ENCODE data around the gene ST8SIA4.
A peak's percentile ranks its signal among the peaks of the same experiment; 100 is the strongest.

ST8SIA4 gene

GRCh38 chr5:100903039-100903887, at the start of gene ST8SIA4:
Gene ST8SIA4, minus strand, starts transcription at chr5:100903282. Its CDS starts 327 bp downstream, at chr5:100902955.
- H3K9me3 ChIP-seq (ENCODE audit: insufficient read depth, low read depth, low read length) = no peaks in the 10 kb centered on the region
- no peak within 1 kb of the TSS for H3K27ac ChIP-seq (ENCODE audit: low read length)
- H3K9ac ChIP-seq (ENCODE audit: low read depth, low read length) = peak within 1 kb of the TSS; percentile 39; the same call in 1 of the 2 replicates
- no peaks in the 10 kb centered on the region for H3K36me3 ChIP-seq (ENCODE audit: insufficient read depth, low read depth, low read length)
- H3K4me1 ChIP-seq (ENCODE audit: insufficient read depth, low read length) = peaks cover 11% of the 10 kb centered on the region; the same call in 1 of the 2 replicates
- H3K4me3 ChIP-seq (ENCODE audit: low read length) = peak within 1 kb of the TSS; percentile 88
- H3K27me3 ChIP-seq (ENCODE audit: insufficient read depth, low read length) = peaks cover 67% of the 10 kb centered on the region

- H3K36me3 ChIP-seq (ENCODE audit: insufficient read depth, low read depth, low read length) = no peaks in the 10 kb centered on the region
- no peaks in the 10 kb centered on the region; the same call in 1 of the 2 replicates for H3K9me3 ChIP-seq (ENCODE audit: insufficient read depth, low read depth, low read length)
- H3K27me3 ChIP-seq (ENCODE audit: insufficient read depth, low read length) = no peaks in the 10 kb centered on the region
- H3K9ac ChIP-seq (ENCODE audit: low read depth, low read length) = no peak overlapping the region
- no peak overlapping the region for H3K4me3 ChIP-seq (ENCODE audit: low read length)
- H3K27ac ChIP-seq (ENCODE audit: low read length) = no peak overlapping the region
- no peaks in the 10 kb centered on the region for H3K4me1 ChIP-seq (ENCODE audit: insufficient read depth, low read length)
Observed at GRCh38 chr5:100950985-100951384, 47.9 kb upstream of the ST8SIA4 start.

GRCh38 chr5:100913298-100913697, 10.2 kb upstream of the ST8SIA4 start:
- no peak overlapping the region for H3K9ac ChIP-seq (ENCODE audit: low read depth, low read length)
- H3K4me3 ChIP-seq (ENCODE audit: low read length) = no peak overlapping the region
- H3K4me1 ChIP-seq (ENCODE audit: insufficient read depth, low read length) = no peaks in the 10 kb centered on the region
- H3K9me3 ChIP-seq (ENCODE audit: insufficient read depth, low read depth, low read length) = no peaks in the 10 kb centered on the region
- H3K27me3 ChIP-seq (ENCODE audit: insufficient read depth, low read length) = no peaks in the 10 kb centered on the region
- H3K27ac ChIP-seq (ENCODE audit: low read length) = no peak overlapping the region
- no peaks in the 10 kb centered on the region for H3K36me3 ChIP-seq (ENCODE audit: insufficient read depth, low read depth, low read length)

GRCh38 chr5:100909034-100909433, 6.0 kb upstream of the ST8SIA4 start:
- Histone ChIP-seq H3K9ac (ENCODE audit: low read depth, low read length) (no peak overlapping the region), H3K4me1 (ENCODE audit: insufficient read depth, low read length) (no peaks in the 10 kb centered on the region), H3K9me3 (ENCODE audit: insufficient read depth, low read depth, low read length) (no peaks in the 10 kb centered on the region), H3K4me3 (ENCODE audit: low read length) (no peak overlapping the region), H3K27me3 (ENCODE audit: insufficient read depth, low read length) (peaks cover 23% of the 10 kb centered on the region), H3K36me3 (ENCODE audit: insufficient read depth, low read depth, low read length) (no peaks in the 10 kb centered on the region), H3K27ac (ENCODE audit: low read length) (no peak overlapping the region)

- H3K9ac ChIP-seq (ENCODE audit: low read depth, low read length) = no peak overlapping the region
- no peaks in the 10 kb centered on the region for H3K9me3 ChIP-seq (ENCODE audit: insufficient read depth, low read depth, low read length)
- H3K27me3 ChIP-seq (ENCODE audit: insufficient read depth, low read length) = peaks cover 58% of the 10 kb centered on the region
- no peak overlapping the region for H3K4me3 ChIP-seq (ENCODE audit: low read length)
- no peak overlapping the region for H3K27ac ChIP-seq (ENCODE audit: low read length)
- H3K36me3 ChIP-seq (ENCODE audit: insufficient read depth, low read depth, low read length) = no peaks in the 10 kb centered on the region
- peaks cover 11% of the 10 kb centered on the region; the same call in 1 of the 2 replicates for H3K4me1 ChIP-seq (ENCODE audit: insufficient read depth, low read length)
Observed at GRCh38 chr5:100905259-100905914, 2.3 kb upstream of the ST8SIA4 start.

- Histone ChIP-seq H3K4me1 (ENCODE audit: insufficient read depth, low read length) (peaks cover 11% of the 10 kb centered on the region; the same call in 1 of the 2 replicates), H3K27me3 (ENCODE audit: insufficient read depth, low read length) (peaks cover 67% of the 10 kb centered on the region), H3K36me3 (ENCODE audit: insufficient read depth, low read depth, low read length) (no peaks in the 10 kb centered on the region), H3K4me3 (ENCODE audit: low read length) (peak overlapping the region; percentile 88), H3K27ac (ENCODE audit: low read length) (no peak overlapping the region), H3K9me3 (ENCODE audit: insufficient read depth, low read depth, low read length) (no peaks in the 10 kb centered on the region), H3K9ac (ENCODE audit: low read depth, low read length) (no peak overlapping the region)
Observed at GRCh38 chr5:100904259-100904861, 1.3 kb upstream of the ST8SIA4 start.

- peaks cover 67% of the 10 kb centered on the region for H3K27me3 ChIP-seq (ENCODE audit: insufficient read depth, low read length)
- H3K36me3 ChIP-seq (ENCODE audit: insufficient read depth, low read depth, low read length) = no peaks in the 10 kb centered on the region
- H3K9ac ChIP-seq (ENCODE audit: low read depth, low read length) = peak overlapping the region; percentile 19; the same call in 1 of the 2 replicates
- no peaks in the 10 kb centered on the region for H3K9me3 ChIP-seq (ENCODE audit: insufficient read depth, low read depth, low read length)
- peak overlapping the region; percentile 88 for H3K4me3 ChIP-seq (ENCODE audit: low read length)
- no peak overlapping the region for H3K27ac ChIP-seq (ENCODE audit: low read length)
- peaks cover 11% of the 10 kb centered on the region; the same call in 1 of the 2 replicates for H3K4me1 ChIP-seq (ENCODE audit: insufficient read depth, low read length)
Observed at GRCh38 chr5:100902440-100903038, 543 bp downstream of the ST8SIA4 start.

GRCh38 chr5:100901821-100902341, 1.2 kb downstream of the ST8SIA4 start:
- Histone ChIP-seq H3K4me3 (ENCODE audit: low read length) (peak overlapping the region; percentile 88), H3K9me3 (ENCODE audit: insufficient read depth, low read depth, low read length) (no peaks in the 10 kb centered on the region), H3K4me1 (ENCODE audit: insufficient read depth, low read length) (peaks cover 11% of the 10 kb centered on the region; the same call in 1 of the 2 replicates), H3K27me3 (ENCODE audit: insufficient read depth, low read length) (peaks cover 64% of the 10 kb centered on the region), H3K9ac (ENCODE audit: low read depth, low read length) (no peak overlapping the region; the same call in 1 of the 2 replicates), H3K36me3 (ENCODE audit: insufficient read depth, low read depth, low read length) (no peaks in the 10 kb centered on the region), H3K27ac (ENCODE audit: low read length) (no peak overlapping the region)

- Histone ChIP-seq H3K9me3 (ENCODE audit: insufficient read depth, low read depth, low read length) (no peaks in the 10 kb centered on the region), H3K4me3 (ENCODE audit: low read length) (peak overlapping the region; percentile 88), H3K4me1 (ENCODE audit: insufficient read depth, low read length) (peaks cover 11% of the 10 kb centered on the region; the same call in 1 of the 2 replicates), H3K27ac (ENCODE audit: low read length) (no peak overlapping the region), H3K27me3 (ENCODE audit: insufficient read depth, low read length) (peaks cover 64% of the 10 kb centered on the region), H3K9ac (ENCODE audit: low read depth, low read length) (peak overlapping the region; percentile 40; the same call in 1 of the 2 replicates), H3K36me3 (ENCODE audit: insufficient read depth, low read depth, low read length) (no peaks in the 10 kb centered on the region)
Observed at GRCh38 chr5:100900796-100901781, 2.0 kb downstream of the ST8SIA4 start.

GRCh38 chr5:100900142-100900795, 2.8 kb downstream of the ST8SIA4 start:
- peak overlapping the region; percentile 89 for H3K4me3 ChIP-seq (ENCODE audit: low read length)
- H3K27ac ChIP-seq (ENCODE audit: low read length) = no peak overlapping the region
- peaks cover 11% of the 10 kb centered on the region; the same call in 1 of the 2 replicates for H3K4me1 ChIP-seq (ENCODE audit: insufficient read depth, low read length)
- no peaks in the 10 kb centered on the region for H3K36me3 ChIP-seq (ENCODE audit: insufficient read depth, low read depth, low read length)
- peak overlapping the region; percentile 71; the same call in 1 of the 2 replicates for H3K9ac ChIP-seq (ENCODE audit: low read depth, low read length)
- H3K9me3 ChIP-seq (ENCODE audit: insufficient read depth, low read depth, low read length) = no peaks in the 10 kb centered on the region
- H3K27me3 ChIP-seq (ENCODE audit: insufficient read depth, low read length) = peaks cover 57% of the 10 kb centered on the region
